Ecto neural progenitor cell (in vitro differentiated cells): Measurements from ENCODE around the gene SLC10A7.

ENCODE experiments used
- DNase-seq: peaks from one replicate; pipeline ENCODE4 v3.0.0-alpha.2; 2018; ENCODE audit warnings: low spot score

SLC10A7 gene

GRCh38 chr4:146207410-146207809 lies 314.3 kb downstream of the SLC10A7 start:
- no peak for DNase-seq
